Choroid plexus epithelial cell (primary cell): ENCODE results near the gene RPL37A.

Experiments
- DNase-seq: peaks from one replicate; pipeline ENCODE4 v3.0.0-alpha.2; 2010; ENCODE audit warnings: low read depth
- H3K4me3 ChIP-seq: 2 replicates; pipeline ENCODE4 v1.5.1; 2011; ENCODE audit warnings: low read depth, mild to moderate bottlenecking, control low read depth, low read length, moderate library complexity
- TF ChIP-seq, protein P1 (sequence below): conservative IDR thresholded peaks from 2 replicates; pipeline ENCODE4 v1.5.1; 2011; ENCODE audit warnings: low read depth, mild to moderate bottlenecking, control low read depth, inconsistent platforms, low read length, moderate library complexity

The RPL37A gene

DNA sequence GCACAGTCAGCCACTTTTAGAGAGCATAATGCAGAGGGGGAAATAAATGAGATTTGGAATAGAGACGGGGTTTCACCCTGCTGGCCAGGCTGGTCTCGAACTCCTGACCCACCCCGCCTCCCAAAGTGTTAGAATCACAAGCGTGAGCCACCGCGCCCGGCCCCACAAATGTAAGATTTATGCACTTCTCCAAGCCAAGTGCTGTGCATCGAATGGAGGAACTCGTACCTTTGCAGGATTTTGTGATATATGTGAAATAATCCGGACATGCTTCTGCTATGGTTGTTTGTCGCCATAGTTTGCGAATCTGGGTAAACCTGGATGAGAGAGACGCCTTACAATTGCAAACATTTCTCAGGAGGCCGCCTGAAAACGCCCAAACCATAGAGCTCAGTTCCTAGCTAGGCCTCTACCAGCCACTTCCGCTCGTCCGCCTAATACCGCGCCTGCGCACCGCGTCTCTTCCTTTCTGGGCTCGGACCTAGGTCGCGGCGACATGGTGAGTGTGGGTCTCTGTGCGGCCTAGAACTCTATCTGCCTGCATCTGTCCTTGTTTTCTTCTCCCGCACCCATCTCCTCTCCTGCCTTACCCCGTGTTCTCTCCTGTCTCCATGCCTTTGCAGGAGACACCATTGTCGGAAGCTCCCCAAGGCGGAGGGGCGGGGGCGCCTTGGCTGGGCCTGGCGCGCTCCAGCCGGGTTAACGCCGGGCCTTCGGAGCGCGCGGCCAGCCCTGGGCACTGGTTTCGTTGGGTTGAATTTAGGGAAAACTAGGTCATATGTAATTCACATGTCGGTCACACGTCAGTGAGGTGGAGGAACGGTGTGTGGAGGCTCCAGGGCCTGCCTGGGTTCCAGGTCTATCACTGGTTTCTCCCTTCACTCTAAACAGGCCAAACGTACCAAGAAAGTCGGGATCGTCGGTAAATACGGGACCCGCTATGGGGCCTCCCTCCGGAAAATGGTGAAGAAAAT, at the start of gene RPL37A:
RPL37A (plus strand) TSS at position 466 of the 974 bp plus-strand sequence; CDS start at position 497, 31 bp downstream.
- TF ChIP-seq, protein P1, sequence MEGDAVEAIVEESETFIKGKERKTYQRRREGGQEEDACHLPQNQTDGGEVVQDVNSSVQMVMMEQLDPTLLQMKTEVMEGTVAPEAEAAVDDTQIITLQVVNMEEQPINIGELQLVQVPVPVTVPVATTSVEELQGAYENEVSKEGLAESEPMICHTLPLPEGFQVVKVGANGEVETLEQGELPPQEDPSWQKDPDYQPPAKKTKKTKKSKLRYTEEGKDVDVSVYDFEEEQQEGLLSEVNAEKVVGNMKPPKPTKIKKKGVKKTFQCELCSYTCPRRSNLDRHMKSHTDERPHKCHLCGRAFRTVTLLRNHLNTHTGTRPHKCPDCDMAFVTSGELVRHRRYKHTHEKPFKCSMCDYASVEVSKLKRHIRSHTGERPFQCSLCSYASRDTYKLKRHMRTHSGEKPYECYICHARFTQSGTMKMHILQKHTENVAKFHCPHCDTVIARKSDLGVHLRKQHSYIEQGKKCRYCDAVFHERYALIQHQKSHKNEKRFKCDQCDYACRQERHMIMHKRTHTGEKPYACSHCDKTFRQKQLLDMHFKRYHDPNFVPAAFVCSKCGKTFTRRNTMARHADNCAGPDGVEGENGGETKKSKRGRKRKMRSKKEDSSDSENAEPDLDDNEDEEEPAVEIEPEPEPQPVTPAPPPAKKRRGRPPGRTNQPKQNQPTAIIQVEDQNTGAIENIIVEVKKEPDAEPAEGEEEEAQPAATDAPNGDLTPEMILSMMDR, result no peak
- peak within 1 kb of the TSS; percentile 92 for H3K4me3 ChIP-seq
- peak; percentile 98 for DNase-seq

DNA sequence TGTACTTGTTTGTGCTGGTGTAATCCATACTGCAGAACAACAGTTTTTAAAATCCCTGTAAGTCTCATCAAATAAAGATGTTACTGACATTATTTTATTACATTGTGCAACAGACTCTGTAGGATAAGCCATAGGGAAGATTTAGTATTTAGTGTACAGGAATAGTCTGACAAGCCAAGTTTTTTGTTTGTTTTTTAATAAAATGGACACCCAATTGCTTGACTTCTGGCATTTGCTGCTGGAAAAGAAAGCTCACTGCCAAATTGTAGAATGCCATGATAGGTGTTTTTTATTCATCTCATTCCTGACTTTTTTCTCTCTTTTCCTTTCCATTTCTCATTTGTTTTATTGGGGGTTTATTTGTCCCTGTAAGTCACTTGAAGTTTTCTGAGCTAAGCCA, 48.3 kb upstream of the RPL37A start:
- no peak overlapping the region for H3K4me3 ChIP-seq
- no peak for DNase-seq

DNA sequence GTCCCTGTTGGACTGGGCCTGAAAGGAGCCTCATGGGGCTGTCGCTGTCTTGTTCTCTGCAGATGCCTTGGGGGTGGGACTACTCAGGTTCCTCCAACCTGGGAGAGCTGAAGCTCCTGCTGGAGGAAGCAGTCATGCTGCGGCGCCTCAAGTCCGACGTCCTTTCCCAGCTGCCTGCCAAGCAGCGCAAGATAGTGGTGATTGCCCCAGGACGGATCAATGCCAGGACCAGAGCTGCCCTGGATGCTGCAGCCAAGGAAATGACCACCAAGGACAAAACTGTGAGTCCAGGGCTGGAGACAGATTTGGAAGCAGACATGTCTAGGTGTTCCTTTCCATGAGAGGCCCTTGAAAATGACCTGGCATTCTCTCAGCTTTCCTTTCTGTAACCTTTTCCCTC, 47.9 kb upstream of the RPL37A start:
- TF ChIP-seq, protein P1, result no peak
- no peak for DNase-seq

More for the DNA sequence above, 48.3 kb upstream of the RPL37A start:
- TF ChIP-seq, protein P1, result no peak

DNA sequence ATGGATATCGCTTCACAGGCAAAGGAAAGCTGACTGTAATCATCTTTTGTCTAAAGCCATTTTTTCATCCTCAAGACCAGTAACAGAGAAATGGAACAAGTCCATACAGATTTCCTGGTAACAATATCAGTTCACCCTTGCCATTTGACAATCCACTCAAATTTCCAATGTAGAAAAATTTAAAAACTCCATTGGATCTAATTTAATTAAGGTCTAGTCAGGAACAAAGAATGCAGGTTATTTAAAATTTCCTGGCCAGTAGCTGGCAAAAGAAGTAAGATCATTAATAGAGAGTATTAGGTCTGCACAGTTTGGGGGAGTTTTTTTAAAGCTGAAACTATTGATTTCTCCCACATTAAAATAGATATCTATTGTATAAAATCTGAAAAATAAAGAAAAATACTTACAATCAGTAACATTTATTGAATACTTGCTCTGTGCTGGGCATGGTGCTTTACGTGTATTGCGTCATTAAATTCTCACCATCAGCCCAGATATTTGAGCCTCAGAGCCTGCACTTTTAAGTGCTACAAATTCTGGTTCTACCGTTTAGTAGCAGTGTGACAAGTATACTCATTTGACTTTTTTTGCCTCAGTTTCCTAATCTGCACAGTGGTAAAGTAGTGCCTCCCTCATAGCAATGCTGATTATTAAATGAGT, 44.6 kb upstream of the RPL37A start:
- DNase-seq, result no peak
- TF ChIP-seq, protein P1, result no peak
- no peak overlapping the region for H3K4me3 ChIP-seq

More for the DNA sequence above, 47.9 kb upstream of the RPL37A start:
- H3K4me3 ChIP-seq, result no peak overlapping the region

DNA sequence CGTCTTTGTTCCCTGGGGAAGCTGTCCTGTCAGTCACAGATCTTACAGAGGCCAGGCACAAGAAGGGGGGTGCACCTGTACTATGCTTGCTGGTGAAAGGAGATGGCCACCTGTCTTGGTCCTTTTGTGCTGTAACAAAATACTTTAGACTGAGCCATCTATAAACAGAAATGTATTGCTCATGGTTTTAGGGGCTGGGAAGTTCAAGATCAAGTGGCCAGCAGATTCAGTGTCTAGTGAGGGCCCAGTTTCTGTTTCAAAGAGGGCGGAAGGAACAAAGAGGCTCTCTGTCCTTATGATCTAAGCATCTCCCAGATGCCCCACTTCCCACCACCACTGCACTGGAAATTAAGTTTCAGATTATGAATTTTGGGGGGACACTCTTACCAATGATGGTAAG, 35.5 kb upstream of the RPL37A start:
- H3K4me3 ChIP-seq, result no peak overlapping the region
- DNase-seq, result no peak
- TF ChIP-seq, protein P1, result no peak

DNA sequence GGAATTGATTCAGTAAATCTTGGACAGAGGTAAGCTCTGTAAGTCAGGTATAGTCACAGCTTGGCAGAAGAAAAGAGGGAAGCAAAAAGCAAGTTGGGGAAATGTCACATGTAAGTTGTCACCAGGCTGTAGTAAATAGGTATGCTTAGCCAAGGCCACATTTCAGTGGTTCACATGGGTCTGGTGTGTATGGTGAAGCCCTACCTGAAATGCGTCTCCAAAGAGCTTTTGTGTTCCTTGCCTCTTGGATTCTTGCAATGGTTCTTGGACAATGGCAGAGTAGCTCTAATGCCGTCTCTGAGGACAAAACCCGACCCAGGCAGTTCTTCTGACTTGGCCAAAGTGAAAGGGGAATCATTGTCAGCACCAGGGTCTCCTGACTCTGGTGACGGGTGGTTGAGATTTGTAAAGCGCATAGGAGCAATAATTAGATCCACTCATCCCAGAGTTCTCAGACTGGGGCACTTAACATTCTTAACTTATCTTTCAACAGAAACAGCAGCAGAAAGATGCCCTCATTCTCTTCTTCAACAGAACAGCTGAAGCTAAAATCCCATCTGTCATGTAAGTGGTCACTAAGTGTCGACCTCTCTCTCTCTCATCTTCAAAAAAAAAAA, 34.4 kb upstream of the RPL37A start:
- TF ChIP-seq, protein P1, result no peak
- H3K4me3 ChIP-seq, result no peak overlapping the region
- DNase-seq, result no peak
